Inferior parietal cortex (tissue), 1 donor: ENCODE measurements around the gene ZBED3.

ENCODE experiments used
- DNase-seq: peaks from one replicate; pipeline ENCODE4 v3.0.0-alpha.2; 2016; ENCODE audit errors: extremely low spot score

ZBED3 gene

GRCh38 chr5:77076961-77077828, 9.9 kb downstream of the ZBED3 start:
- peak; percentile 66 for DNase-seq

- no peak for DNase-seq
Measured at GRCh38 chr5:77074745-77075144, 12.3 kb downstream of the ZBED3 start.

GRCh38 chr5:77073667-77074066, 13.4 kb downstream of the ZBED3 start:
- no peak for DNase-seq

GRCh38 chr5:77066823-77067442, 20.2 kb downstream of the ZBED3 start:
- no peak for DNase-seq

GRCh38 chr5:77066184-77066583, 20.9 kb downstream of the ZBED3 start:
- no peak for DNase-seq

GRCh38 chr5:77065256-77065655, 21.8 kb downstream of the ZBED3 start:
- no peak for DNase-seq

- no peak for DNase-seq
Measured at GRCh38 chr5:77064040-77064439, 23.0 kb downstream of the ZBED3 start.

GRCh38 chr5:77046416-77047073, 40.5 kb downstream of the ZBED3 start:
- DNase-seq = no peak

GRCh38 chr5:77035950-77036349, 51.1 kb downstream of the ZBED3 start:
- no peak for DNase-seq

- no peak for DNase-seq
Measured at GRCh38 chr5:77033338-77033737, 53.7 kb downstream of the ZBED3 start.

- no peak for DNase-seq
Measured at GRCh38 chr5:77032635-77033034, 54.5 kb downstream of the ZBED3 start.

GRCh38 chr5:77031891-77032290, 55.2 kb downstream of the ZBED3 start:
- DNase-seq = no peak

- DNase-seq = peak; percentile 96
Measured at GRCh38 chr5:77030097-77031071, 56.7 kb downstream of the ZBED3 start, which contains the start of gene AGGF1. AGGF1 (plus strand) TSS chr5:77030404; CDS start chr5:77030767, 363 bp downstream.

- no peak for DNase-seq
Measured at GRCh38 chr5:77029376-77029885, 57.7 kb downstream of the ZBED3 start.

- peak; percentile 20 for DNase-seq
Measured at GRCh38 chr5:77028631-77029375, 58.3 kb downstream of the ZBED3 start.

- no peak for DNase-seq
Measured at GRCh38 chr5:77024490-77024889, 62.6 kb downstream of the ZBED3 start.

GRCh38 chr5:77022511-77023417, 64.3 kb downstream of the ZBED3 start:
- no peak for DNase-seq
